K562 (cell line): ENCODE measurements around the gene MAPKAPK2. TPM values are rescaled to one million over a fixed set of nuclear protein-coding genes. Genes with fewer than 3 reads are reported as not detected.
A peak's percentile ranks its signal among the peaks of the same experiment; 100 is the strongest.

Experiments used
- ARID3A ChIP-seq: IDR thresholded peaks from 2 replicates; pipeline ENCODE4 v1.6.1; 2012; ENCODE audit warnings: low read depth, low read length, improper control_type of control experiment, borderline replicate concordance
- E2F8 ChIP-seq: fragments of 450-650 bp; IDR thresholded peaks from 2 replicates; pipeline ENCODE4 v1.7.1; 2018; ENCODE audit warnings: mild to moderate bottlenecking, low read depth; ENCODE audit not compliant: partially characterized antibody
- RNF2 ChIP-seq: sonication (generic); IDR thresholded peaks from 2 replicates; pipeline ENCODE4 v1.6.1; 2016
- SMARCA5 ChIP-seq: fragments of 450-650 bp; IDR thresholded peaks from 2 replicates; pipeline ENCODE4 v1.6.1; 2016
- ZBTB11 ChIP-seq, 3 experiments: fragments of 200-800 bp in 1 of 3; fragments of 250-450 bp in 1 of 3; fragments of 450-650 bp in 1 of 3; sonication (Bioruptor Pico) in 1 of 3; sonication (Bioruptor generic) in 1 of 3; formaldehyde crosslinking in 1 of 3; IDR thresholded peaks; 2 replicates each; pipeline versions ENCODE4 v1.6.1 to v1.8.0; 2016 to 2022; ENCODE audit warnings: mild to moderate bottlenecking in 2 of 3, missing genetic modification characterization in 2 of 3, missing compliant biosample characterization in 1 of 3, moderate library complexity in 1 of 3
- ZBTB40 ChIP-seq, 2 experiments: fragments of 450-650 bp in 1 of 2; sonication (generic) in 1 of 2; formaldehyde crosslinking in 1 of 2; IDR thresholded peaks; 2 replicates each; pipeline versions ENCODE4 v1.7.1 to v1.9.0; 2016 to 2022; ENCODE audit warnings: inconsistent platforms in 1 of 2, mild to moderate bottlenecking in 1 of 2, missing genetic modification reagents in 1 of 2
- polyA plus RNA-seq, 8 experiments: library from polyadenylated mRNA; depleted of rRNA in 4 of 8; stranded (reverse) in 5 of 8; unstranded in 3 of 8; fragments of >200 nt; fragmentation: Nextera tagmentation in 2 of 8; fragmentation: Illumina TruSeq in 1 of 8; extraction: Ambion mirVana in 2 of 8; extraction: Trizol in 1 of 8; gene quantifications; 2 replicates each; pipeline versions ENCODE4 v1.2.1 to v1.2.3, GENCODE V29; 2011 to 2014; ENCODE audit warnings: inconsistent platforms in 1 of 8, missing spikeins in 1 of 8
- total RNA-seq, 7 experiments: library from RNA; depleted of rRNA in 6 of 7; stranded (reverse); fragments of >200 nt in 6 of 7; fragmentation: Illumina TruSeq in 2 of 7; extraction: Trizol in 2 of 7; gene quantifications; 2 replicates each; pipeline versions ENCODE4 v1.2.1 to v1.2.3, GENCODE V29; 2011 to 2021; ENCODE audit warnings: low replicate concordance in 1 of 7

The MAPKAPK2 gene
- total and polyA plus RNA-seq, 9 of the 15 experiments (the other 6 are each of a cell fraction or from before 2014, with no cell fraction given) = 0.63 to 94.2 (median 52.1) TPM

GRCh38 chr1:206672844-206673758 is 11.6 kb upstream of the MAPKAPK2 start (continued):
- peak; percentile 45 for TF ChIP-seq E2F8
- TF ChIP-seq ZBTB40 (IDR thresholded peaks at IDR 0.05) = peak; percentile 50
- TF ChIP-seq ZBTB40 (CRISPR knock-in tag; IDR thresholded peaks at IDR 0.05) = no peak
- TF ChIP-seq SMARCA5 = peak; percentile 72
- TF ChIP-seq ZBTB11 (CRISPR knock-in tag; IDR thresholded peaks at IDR 0.05) = peak in 1 of 3 experiments; percentile 88; a peak in 2 of 6 replicates
- peak; percentile 94 for TF ChIP-seq RNF2
- TF ChIP-seq ARID3A = peak; percentile 80; the same call in 1 of the 2 replicates
